Tibial artery (tissue), 4 donors: ENCODE results near the gene STARD9.

ENCODE experiments used
- DNase-seq, 2 donors: peaks; one replicate each; pipeline ENCODE4 v3.0.0-alpha.2; 2019
- H3K27ac ChIP-seq, 2 donors: fragments of 200-600 bp; sonication (generic) in 1 of 2; 1 replicate in 1 of 2; 2 replicates in 1 of 2; pipeline ENCODE4 v1.5.1; 2018 to 2019; ENCODE audit warnings: mild to moderate bottlenecking in 1 of 2
- H3K27me3 ChIP-seq, 2 donors: fragments of 200-600 bp; sonication (generic) in 1 of 2; one replicate each; pipeline versions ENCODE4 v1.5.1 to v1.6.0; 2016 to 2019
- H3K36me3 ChIP-seq, 3 donors: fragments of 200-600 bp; sonication (generic) in 2 of 3; one replicate each; pipeline ENCODE4 v1.5.1; 2016 to 2019; ENCODE audit warnings: mild to moderate bottlenecking in 2 of 3
- H3K4me1 ChIP-seq, 4 donors: fragments of 200-600 bp; sonication (generic) in 2 of 4; 1 replicate in 3 of 4; 2 replicates in 1 of 4; pipeline ENCODE4 v1.5.1; 2016 to 2019
- H3K4me3 ChIP-seq, 2 donors: fragments of 200-600 bp; sonication (generic) in 1 of 2; 1 replicate in 1 of 2; 2 replicates in 1 of 2; pipeline ENCODE4 v1.5.1; 2018 to 2019; ENCODE audit warnings: mild to moderate bottlenecking in 2 of 2
- H3K9me3 ChIP-seq, 3 donors: fragments of 200-600 bp; sonication (generic) in 1 of 3; one replicate each; pipeline ENCODE4 v1.5.1; 2016 to 2019
- intact Hi-C: fragments of 100-400 bp; cut with DNase I; formaldehyde crosslinking; loops from one replicate; pipeline ENCODE4 v1.15.0; 2023; ENCODE audit warnings: low total_unique reads
- TF ChIP-seq, protein P1 (sequence below), 2 experiments: fragments of 200-600 bp in 1 of 2; fragments of 450-650 bp in 1 of 2; IDR thresholded peaks; one replicate each; pipeline ENCODE4 v1.5.1; 2017 to 2019; ENCODE audit warnings: antibody characterized with exemption in 2 of 2, mild to moderate bottlenecking in 1 of 2, moderate library complexity in 1 of 2

STARD9 gene

DNA sequence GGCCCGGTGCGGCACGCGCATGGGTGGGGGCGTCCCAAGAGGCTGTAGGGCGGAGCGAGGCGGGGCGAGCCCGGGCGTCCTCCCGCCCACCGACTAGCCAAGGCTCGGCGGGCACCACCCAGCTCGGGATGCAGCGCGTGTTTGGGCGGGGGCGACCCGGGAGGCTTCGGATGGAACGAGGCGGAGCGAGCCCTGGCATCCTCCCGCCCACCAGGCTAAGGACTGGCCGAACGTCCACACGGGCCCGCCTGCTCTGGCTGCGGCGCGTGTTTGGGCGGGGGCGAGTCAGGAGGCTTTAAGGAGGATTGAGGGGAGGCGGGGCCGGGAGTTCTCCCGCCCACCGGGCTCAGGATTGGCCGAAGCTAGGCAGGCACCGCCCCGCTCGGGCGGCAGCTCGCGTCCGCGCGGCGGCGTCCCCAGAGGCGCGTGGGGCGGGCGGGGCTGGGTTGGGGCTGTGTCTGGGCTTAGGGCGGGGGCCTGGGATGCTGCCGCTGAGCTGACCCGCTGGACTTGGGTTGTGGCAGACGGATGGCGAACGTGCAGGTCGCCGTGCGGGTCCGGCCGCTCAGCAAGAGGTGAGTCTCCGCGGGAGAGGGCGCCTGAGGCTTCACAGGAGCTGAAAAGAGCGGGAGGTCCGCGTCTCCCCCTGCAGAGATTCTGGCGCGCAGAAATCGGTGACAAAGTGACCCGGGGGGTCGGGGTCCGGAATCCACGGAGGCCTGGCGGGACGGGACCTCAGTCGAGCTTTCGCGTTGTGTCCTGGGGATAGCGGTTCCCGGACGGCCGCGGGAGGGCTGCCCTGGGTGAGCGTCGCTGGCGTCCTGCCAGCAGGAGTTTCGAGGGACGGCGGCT is at the start of gene STARD9:
STARD9 (plus strand) TSS at position 419 of the 852 bp plus-strand sequence; CDS start at position 529, 110 bp downstream.
- Histone ChIP-seq H3K9me3 (no peaks in the 10 kb centered on the region), H3K4me3 (peak within 1 kb of the TSS; percentile 96 to 98), H3K36me3 (peaks cover 0 to under 1% (median 0%) of the 10 kb centered on the region in 3 donors), H3K27ac (peak within 1 kb of the TSS; percentile 95 to 96), H3K27me3 (no peaks in the 10 kb centered on the region), H3K4me1 (peaks cover 9 to 49% (median 18%) of the 10 kb centered on the region in 4 donors)
- peak; percentile 98 to 100 for DNase-seq
- TF ChIP-seq, protein P1, sequence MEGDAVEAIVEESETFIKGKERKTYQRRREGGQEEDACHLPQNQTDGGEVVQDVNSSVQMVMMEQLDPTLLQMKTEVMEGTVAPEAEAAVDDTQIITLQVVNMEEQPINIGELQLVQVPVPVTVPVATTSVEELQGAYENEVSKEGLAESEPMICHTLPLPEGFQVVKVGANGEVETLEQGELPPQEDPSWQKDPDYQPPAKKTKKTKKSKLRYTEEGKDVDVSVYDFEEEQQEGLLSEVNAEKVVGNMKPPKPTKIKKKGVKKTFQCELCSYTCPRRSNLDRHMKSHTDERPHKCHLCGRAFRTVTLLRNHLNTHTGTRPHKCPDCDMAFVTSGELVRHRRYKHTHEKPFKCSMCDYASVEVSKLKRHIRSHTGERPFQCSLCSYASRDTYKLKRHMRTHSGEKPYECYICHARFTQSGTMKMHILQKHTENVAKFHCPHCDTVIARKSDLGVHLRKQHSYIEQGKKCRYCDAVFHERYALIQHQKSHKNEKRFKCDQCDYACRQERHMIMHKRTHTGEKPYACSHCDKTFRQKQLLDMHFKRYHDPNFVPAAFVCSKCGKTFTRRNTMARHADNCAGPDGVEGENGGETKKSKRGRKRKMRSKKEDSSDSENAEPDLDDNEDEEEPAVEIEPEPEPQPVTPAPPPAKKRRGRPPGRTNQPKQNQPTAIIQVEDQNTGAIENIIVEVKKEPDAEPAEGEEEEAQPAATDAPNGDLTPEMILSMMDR (IDR thresholded peaks at IDR 0.05), result no peak
- intact Hi-C loops, result no loop called here

DNA sequence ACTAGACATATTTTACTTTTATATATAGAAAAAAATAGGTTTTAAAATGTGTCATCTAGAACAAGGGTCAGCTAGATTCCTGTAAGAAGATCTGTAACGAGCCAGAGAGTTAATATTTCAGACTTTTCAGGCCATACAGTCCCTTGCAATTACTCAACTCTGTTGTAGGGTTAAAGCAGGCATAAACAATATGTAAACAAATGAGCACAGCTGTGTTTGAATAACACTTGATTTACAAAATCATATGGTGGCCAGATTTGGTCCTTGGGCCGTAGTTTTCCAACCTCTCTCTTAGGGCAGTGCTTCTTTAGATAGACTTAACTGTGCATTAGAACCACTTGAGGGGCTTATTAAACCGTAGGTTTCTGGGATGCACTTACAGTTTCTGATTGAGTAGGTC is 46.4 kb upstream of the STARD9 start:
- no peak for DNase-seq
- H3K4me1 ChIP-seq, result no peaks in the 10 kb centered on the region
- no peaks in the 10 kb centered on the region for H3K9me3 ChIP-seq
- H3K27me3 ChIP-seq, result no peaks in the 10 kb centered on the region
- H3K4me3 ChIP-seq, result no peak overlapping the region
- no peak overlapping the region for H3K27ac ChIP-seq
- H3K36me3 ChIP-seq, result peaks cover 33 to 77% (median 57%) of the 10 kb centered on the region in 3 donors
- intact Hi-C loops, result no loop called here
- TF ChIP-seq, protein P1 (IDR thresholded peaks at IDR 0.05), result no peak

DNA sequence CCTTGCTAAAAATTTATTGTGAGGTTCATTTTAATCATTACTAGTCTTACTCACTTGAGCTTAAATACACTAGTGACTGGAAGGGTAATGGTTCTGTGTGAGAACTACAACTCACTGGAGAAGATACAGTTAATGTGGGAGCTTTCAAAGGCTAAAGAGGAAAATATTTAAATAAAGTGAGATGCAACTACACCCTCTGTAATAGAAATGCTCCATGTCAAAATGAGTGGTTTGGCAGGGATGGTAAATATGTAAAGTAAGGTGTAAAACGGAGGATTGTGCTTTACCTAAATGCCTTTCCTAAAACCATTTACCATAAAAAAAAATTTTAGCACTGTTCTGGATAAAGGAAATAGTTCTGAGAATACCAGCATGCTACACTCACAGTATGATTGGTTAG is 42.2 kb upstream of the STARD9 start:
- Histone ChIP-seq H3K27ac (no peak overlapping the region), H3K4me1 (no peaks in the 10 kb centered on the region), H3K4me3 (no peak overlapping the region), H3K9me3 (no peaks in the 10 kb centered on the region), H3K36me3 (peaks cover 36 to 89% (median 36%) of the 10 kb centered on the region in 3 donors), H3K27me3 (no peaks in the 10 kb centered on the region)
- intact Hi-C loops, result no loop called here
- no peak for DNase-seq
- TF ChIP-seq, protein P1 (IDR thresholded peaks at IDR 0.05), result no peak

DNA sequence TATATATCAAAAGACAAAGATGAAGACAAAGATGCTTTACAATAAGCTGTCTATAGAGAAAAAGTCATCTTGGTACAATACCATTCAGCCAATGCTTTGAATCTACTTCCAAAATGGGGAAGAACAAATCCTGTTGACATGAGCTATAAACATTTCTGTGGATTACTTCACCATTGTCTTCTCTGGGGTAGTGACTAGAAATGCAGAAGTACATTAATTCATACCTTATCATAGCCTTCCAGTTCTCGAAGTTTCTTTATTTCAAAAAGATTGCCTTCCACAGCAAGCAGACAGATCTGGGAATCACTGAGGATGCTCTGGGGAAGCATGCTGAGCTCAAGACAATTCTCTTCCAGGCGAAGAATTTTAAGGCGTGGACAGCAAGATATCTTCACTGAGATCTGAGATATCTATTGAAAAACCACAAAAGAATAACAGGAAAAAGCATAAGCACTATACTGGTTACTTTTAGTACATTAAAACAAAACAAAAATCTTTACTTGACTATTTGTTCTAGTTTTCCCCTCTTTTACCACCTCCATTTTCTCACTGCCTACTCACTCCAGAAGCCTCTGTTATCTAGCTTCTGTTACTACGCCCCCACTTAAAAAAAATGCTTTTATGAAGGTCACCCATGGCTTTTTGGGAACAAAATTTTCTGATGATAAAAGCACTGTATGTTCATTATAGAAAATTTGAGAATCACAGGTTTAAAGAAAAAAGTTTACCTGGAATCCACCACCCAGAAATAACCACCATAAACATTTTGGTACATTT is 30.4 kb upstream of the STARD9 start:
- no peak overlapping the region for H3K4me3 ChIP-seq
- intact Hi-C loops, result no loop called here
- no peaks in the 10 kb centered on the region for H3K9me3 ChIP-seq
- no peaks in the 10 kb centered on the region for H3K27me3 ChIP-seq
- H3K4me1 ChIP-seq, result peaks cover 0 to 23% (median 9%) of the 10 kb centered on the region in 4 donors
- no peak for DNase-seq
- H3K27ac ChIP-seq, result no peak overlapping the region
- H3K36me3 ChIP-seq, result peaks cover 14 to 45% (median 33%) of the 10 kb centered on the region in 3 donors
- TF ChIP-seq, protein P1 (IDR thresholded peaks at IDR 0.05), result no peak

DNA sequence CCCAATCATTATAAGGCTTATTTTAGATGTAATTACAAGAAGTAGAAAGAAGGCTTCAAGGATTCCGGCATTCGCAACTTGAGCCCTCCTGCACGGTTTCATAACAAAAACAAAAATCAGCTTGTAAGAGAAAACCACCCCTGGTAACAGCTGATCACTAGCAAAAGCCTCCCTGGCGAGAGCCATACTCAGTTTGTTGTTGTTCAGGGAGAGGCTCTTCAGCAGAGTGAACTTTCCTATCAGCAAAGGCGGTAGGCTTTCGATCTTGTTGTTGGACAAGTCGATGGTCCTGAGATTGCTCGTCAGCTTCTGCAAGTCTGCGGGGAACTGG is 27.5 kb upstream of the STARD9 start:
- H3K36me3 ChIP-seq, result peaks cover 4 to 23% (median 22%) of the 10 kb centered on the region in 3 donors
- peaks cover 0 to 24% (median 9%) of the 10 kb centered on the region in 4 donors for H3K4me1 ChIP-seq
- intact Hi-C loops, result no loop called here
- H3K4me3 ChIP-seq, result peak overlapping the region; percentile 91
- TF ChIP-seq, protein P1 (IDR thresholded peaks at IDR 0.05), result no peak
- H3K27ac ChIP-seq, result peak overlapping the region; percentile 88 to 89
- no peaks in the 10 kb centered on the region for H3K9me3 ChIP-seq
- no peak for DNase-seq
- H3K27me3 ChIP-seq, result no peaks in the 10 kb centered on the region
